Heart left ventricle (tissue), 13 donors: ENCODE data around the gene ZNF382.

Source experiments
- POLR2A ChIP-seq, 2 donors: fragments of 450-650 bp; IDR thresholded peaks; one replicate each; pipeline ENCODE4 v1.6.1; 2017; ENCODE audit warnings: antibody characterized with exemption in 2 of 2, mild to moderate bottlenecking in 2 of 2, moderate library complexity in 2 of 2
- TF ChIP-seq, protein P1 (sequence below), 12 donors: fragments of 200-600 bp; sonication (generic) in 4 of 12; IDR thresholded peaks; one replicate each; pipeline versions ENCODE4 v1.5.0 to v1.8.0; 2018 to 2022; ENCODE audit warnings: antibody characterized with exemption in 12 of 12, mild to moderate bottlenecking in 5 of 12
- donor health status: ischemic (EF 13 %, LVEDD 7.1; RV severe dilation, severe dysfunction).
- donor health status: DM: no; HTN: yes; CAD: no.
- donor health status: DM: no; HTN: no; CAD: no.
- donor health status: ischemic (EF 25% LVEDD 6.9; RV normal size, moderate dysfunction).
- donor health status: ischemic (EF 25% LVEDD 5.7; RV mildly dilated, moderate dysfunction).
- donor health status: ischemic (EF 35%, LVEDD 5.7; RV mildly dilated, moderate dysfunction).
- donor health status: nonischemic (EF 11% LVEDD 7.7; RV severe dilation, severe dysfunction).
- donor health status: DM: yes; HTN: yes; CAD: no.
- donor health status: PGD.
- donor health status: ischemic (EF 29% LVEDD 5.4; RV normal size, mild dysfunction).
- donor health status: nonischemic (EF 23%, LVEDD 6.1; RV moderate dilation, normal function).

DNA sequence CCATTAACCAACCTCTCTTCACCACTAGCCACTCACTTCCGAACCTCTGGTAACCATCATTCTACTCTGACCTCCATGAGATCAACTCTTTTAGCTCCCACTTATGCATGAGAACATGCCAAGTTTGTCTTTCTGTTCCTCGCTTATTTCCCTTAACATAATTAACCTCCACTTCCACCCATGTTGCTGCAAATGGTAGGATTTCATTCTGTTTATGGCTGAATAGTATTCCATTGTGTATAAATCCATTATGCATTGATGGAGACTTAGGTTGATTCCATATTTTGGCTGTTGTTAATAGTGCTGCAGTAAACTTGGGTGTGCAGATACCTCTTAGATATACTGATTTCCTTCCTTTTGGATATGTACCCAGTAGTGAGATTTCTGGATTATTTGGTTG lies 30.2 kb downstream of the ZNF382 start:
- no peak for TF ChIP-seq POLR2A (IDR thresholded peaks at IDR 0.05)
- TF ChIP-seq, protein P1, sequence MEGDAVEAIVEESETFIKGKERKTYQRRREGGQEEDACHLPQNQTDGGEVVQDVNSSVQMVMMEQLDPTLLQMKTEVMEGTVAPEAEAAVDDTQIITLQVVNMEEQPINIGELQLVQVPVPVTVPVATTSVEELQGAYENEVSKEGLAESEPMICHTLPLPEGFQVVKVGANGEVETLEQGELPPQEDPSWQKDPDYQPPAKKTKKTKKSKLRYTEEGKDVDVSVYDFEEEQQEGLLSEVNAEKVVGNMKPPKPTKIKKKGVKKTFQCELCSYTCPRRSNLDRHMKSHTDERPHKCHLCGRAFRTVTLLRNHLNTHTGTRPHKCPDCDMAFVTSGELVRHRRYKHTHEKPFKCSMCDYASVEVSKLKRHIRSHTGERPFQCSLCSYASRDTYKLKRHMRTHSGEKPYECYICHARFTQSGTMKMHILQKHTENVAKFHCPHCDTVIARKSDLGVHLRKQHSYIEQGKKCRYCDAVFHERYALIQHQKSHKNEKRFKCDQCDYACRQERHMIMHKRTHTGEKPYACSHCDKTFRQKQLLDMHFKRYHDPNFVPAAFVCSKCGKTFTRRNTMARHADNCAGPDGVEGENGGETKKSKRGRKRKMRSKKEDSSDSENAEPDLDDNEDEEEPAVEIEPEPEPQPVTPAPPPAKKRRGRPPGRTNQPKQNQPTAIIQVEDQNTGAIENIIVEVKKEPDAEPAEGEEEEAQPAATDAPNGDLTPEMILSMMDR (IDR thresholded peaks at IDR 0.05), result no peak
